T47D (cell line): ENCODE results near the gene CSKMT.
A peak's percentile ranks its signal among the peaks of the same experiment; 100 is the strongest.
"Not testable (repeated sequence)": the region's sequence is repeated elsewhere in the genome, so short reads cannot be mapped to it uniquely, and the experiment has no call there.

Experiments used
- DNase-seq, 2 experiments: peaks; one replicate each; pipeline versions ENCODE4 v3.0.0 to v3.0.0-alpha.2; 2011 to 2012; ENCODE audit warnings: low read depth in 1 of 2, low spot score in 1 of 2
- JUND ChIP-seq: IDR thresholded peaks from 2 replicates; pipeline ENCODE4 v1.6.1; 2012; ENCODE audit warnings: low read depth
- in situ Hi-C: cut with HindIII; loops from 2 replicates; pipeline ENCODE4 v1.10.0; 2016; ENCODE audit warnings: low sequenced_read_pairs, low pct_unique_long_range_greater_than_20kb

The CSKMT gene

DNA sequence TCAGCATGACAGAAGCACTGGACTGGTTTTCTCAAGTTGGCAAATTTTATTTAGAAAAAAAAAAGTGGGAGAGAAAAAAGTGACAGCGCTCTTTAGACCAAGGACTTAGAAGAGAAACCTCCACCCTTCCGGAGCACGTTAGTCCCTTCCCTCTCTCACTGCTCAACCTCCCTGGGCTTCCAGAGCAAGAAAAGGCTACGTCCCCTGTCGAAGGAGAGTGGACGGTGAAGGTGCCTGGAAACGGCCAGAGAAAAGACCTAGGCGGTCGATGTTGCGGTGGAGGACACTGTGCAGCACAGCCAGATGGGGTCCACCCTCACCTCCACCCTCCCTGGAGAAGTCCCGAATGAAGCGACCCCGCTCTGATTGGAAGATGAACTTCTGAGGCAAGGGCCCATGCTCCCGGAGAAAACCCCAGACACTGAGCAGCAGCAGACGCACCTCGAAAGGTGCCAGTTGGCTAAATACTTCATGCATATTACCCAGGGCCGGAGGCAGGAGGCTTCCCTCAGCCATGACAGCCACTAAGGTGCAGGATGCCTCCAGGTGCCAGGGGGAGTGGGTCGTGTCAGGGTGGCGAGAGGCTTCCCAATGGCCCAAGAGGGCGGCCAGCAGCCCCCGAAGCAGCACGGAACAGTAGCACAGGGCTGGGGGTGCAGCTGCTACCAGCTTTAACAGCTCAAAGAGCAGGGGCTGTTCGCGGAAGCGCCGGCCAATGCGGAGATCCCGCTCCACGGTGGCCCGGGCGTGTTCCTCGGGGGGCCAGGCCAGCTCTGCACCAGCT, 18.1 kb upstream of the CSKMT start:
- in situ Hi-C loops = no loop called here
- DNase-seq = no peak
- TF ChIP-seq JUND = no peak

DNA sequence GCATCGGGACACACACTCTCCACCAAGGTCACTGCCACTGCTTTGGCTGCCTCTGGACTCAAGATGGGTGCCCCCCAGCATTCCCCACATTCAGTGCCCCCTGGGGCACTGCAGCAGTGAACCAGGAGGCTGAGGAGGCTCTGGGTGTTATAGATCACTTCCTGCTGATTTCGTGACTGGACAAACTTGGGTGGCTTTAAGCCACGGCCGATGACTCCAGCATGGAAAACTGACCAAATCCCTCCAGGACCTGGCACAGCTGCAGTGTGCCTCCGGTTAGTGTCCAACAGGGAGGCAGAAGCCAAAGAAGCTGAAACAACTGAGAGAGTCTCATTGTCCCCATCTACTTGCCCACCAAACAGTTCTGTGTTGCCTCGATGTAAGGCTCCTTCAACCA, 17.5 kb upstream of the CSKMT start:
- TF ChIP-seq JUND = no peak
- in situ Hi-C loops = no loop called here
- DNase-seq = no peak

DNA sequence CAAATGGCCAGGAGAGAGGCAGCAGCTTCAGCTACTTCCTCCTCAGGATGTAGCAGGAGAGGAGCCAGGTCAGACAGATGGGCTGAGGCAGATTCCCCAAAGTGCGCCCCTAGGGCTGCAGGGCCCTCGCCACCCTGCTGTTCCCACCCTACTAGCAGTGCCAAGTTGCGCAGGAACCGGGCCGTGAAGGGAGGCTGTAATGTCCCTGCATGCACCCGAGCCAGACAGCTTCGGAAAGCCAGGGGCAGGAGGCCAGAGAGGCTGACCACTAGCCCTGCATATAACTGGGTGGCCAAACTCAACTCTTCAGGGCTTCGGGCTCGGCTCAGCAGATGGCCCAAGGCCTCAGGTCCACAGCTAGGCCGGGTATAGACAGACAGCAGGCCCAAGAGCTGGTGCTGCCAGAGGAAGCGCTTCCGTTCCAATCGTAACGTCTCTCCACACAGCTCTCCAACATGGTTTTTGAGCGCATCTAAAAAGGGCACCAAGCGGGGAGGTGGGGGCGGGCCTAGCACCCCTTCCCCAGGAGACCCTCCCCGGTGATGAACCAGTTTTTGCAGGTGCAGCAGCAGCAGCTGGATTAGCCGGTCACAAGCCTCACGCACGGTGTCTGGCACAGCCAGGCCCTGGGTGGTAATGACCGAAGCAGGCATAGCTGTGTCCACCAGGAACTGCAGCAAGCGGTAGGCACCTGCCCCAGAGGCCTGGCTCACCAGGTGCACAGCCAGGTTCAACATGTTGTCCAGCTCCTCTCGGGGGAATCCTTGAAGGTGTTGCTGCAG, 16.7 kb upstream of the CSKMT start:
- TF ChIP-seq JUND = no peak
- in situ Hi-C loops = no loop called here

DNA sequence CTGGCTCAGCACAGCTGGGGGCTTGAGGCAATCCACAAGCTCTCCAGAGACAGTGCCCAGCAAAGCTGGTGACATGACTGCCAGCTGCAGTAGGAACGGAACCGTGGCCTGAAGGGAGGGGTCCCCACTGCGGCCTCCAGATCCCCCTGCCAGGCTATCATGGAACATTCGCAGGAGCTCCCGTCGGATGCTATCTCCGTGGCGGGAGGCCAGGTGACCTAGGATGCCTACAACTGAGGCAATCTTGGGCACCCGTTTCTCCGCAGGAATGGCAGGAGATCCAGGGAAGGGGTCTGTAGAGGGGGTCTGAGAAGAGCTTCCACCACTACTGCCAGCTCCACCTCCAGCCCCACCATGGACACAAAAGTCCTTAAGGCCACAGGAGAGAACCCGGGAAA, 16.1 kb upstream of the CSKMT start:
- no peak for TF ChIP-seq JUND
- no peak for DNase-seq

More for the DNA sequence above, 16.7 kb upstream of the CSKMT start:
- DNase-seq = no peak

DNA sequence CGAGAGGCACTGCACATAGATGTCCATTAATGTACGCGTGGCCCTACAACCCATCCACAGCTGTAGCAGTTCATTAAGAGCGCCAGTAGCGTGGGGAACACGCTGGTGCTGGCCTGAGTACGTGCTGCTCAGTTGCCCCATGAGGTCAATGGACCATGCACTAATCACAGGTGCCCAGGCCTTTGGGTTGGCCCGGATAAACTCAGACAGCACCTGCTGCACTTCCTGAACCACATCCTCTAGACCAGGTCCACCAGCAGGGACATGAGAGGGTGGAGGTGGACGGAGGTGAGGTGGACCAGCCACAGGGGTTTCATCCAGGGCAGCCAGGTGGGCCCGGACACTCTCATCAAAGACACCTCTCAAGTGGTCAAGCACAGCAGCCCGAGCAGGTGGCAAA, 15.6 kb upstream of the CSKMT start:
- DNase-seq = no peak
- TF ChIP-seq JUND = no peak
- in situ Hi-C loops = no loop called here

More for the DNA sequence above, 16.1 kb upstream of the CSKMT start:
- in situ Hi-C loops = no loop called here

DNA sequence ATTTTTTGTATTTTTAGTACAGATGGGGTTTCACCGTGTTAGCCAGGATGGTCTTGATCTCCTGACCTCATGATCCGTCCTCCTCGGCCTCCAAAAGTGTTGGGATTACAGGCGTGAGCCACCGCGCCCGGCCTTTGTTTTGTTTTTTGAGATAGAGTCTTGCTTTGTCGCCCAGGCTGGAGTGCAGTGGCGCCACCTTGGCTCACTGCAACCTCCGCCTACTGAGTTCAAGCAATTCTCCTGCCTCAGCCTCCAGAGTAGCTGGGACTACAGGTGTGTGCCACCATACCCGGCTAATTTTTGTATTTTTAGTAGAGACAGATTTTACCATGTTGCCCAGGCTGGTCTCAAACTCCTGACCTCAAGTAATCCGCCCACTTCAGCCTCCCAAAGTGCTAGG, 14.8 kb upstream of the CSKMT start:
- in situ Hi-C loops, DNase-seq: not testable (repeated sequence)

DNA sequence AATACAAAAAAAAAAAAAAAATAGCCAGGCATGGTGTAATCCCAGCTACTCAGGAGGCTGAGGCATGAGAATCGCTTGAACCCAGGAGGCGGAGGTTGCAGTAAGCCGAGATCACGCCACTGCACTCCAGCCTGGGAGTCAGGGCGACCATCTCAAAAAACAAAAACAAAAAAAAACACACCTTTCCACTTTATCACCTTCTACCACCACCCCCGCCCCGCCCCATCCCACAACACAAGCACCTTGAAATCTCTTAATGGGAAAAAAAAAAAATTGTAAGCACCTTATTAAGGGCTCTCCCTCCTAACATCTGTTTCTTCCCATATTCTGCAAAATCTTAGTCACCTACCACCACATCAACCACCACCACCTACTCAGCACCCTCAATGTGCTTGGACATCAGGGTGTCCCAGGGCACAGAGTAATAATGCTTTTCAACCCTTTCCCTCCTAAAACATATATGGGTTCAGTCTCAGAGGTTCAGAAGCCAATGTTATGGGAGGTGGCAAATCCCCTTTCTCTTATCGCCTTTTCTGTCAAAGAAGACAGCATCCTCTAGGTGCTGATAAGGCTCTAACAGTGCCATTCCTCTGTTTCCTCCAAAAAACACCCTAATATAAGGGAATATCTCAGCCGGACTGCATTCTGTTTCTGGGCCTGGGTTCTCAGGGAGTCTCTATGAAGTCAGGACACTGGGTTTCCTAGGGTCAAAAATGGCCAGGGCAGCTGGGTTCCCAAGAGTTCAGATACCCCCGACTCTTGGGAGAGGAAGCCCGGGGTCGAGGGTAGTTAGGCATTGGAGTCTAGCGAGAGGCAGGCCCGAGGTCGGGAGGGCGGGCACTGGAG, 12.7 kb upstream of the CSKMT start:
- in situ Hi-C loops = no loop called here
- no peak for DNase-seq
- no peak for TF ChIP-seq JUND

DNA sequence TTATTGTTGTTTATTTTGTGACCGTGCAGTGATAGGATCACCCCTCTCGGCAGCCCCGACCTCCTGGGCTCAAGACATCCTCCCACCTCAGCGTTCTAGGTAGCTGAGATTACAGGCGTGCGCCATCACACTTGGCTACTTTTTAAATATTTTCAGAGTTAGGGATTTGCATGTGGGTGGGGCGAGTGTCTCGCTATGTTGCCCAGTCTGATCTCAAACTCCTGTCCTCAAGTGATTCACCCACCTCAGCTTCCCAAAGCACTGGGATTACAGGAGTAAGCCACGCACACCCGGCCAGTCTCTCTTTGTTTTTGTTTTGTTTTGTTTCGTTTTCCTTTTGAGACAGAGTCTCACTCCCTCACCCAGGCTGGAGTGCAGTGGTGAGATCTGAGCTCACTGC, 10.8 kb upstream of the CSKMT start:
- no peak for DNase-seq
- in situ Hi-C loops = no loop called here
- TF ChIP-seq JUND = no peak

DNA sequence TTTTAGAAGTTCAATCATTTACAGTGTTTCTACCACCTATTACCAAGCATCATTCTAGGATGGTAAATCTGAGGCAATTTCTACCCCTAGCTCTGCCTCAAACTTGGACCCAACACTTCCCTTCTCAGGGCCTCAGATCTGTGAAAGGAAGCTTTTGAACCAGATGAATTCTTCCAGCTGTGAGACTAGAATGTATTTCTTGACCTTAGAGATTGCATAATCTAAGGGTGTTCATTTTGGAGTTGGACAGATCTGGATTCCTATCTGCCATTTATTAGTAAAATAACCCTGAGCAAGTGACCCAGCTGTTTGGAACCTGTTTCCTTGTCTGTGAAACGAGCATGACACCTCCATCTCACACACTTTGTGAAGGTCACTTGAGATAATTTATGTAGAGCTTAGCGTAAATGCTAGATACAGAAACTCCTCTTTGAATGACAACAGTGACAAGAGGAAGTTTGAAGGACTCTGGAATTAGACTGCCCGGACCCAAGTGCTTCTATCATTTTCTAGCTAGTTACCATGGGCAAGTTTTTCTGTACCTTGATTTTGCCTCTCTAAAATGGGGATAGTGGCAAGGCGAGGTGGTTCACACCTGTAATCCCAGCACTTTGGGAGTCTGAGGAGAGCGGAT, 8.2 kb upstream of the CSKMT start:
- DNase-seq = no peak
- no peak for TF ChIP-seq JUND
- in situ Hi-C loops = no loop called here

DNA sequence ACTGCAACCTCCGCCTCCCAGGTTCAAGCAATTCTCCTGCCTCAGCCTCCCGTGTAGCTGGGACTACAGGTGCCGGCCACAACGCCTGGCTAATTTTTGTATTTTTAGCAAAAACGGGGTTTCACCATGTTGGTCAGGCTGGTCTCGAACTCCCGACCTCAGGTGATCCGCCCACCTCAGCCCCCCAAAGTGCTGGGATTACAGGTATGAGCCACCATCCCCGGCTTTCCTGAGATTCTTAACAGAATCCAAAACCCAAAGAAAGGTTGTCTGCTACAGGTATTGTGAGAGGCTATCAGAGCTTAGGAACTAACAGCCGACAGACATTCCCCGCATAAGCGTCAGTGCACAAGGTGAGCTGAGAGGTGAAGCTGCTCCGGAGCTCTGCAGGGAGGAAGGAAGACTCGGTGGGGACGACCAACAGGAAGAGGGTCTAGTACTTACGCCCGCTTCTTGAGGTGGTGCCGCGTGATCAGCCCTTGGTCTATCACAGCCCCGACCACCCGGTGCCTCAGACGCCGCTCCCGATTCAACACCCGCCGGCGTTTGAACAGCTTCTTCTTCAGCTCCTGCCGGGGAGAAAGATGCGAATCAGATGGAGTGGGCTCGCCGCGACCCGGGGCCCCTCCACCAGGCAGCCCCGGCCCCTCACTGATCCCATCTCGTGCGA, 572 bp upstream of the CSKMT start:
- peak; percentile 69 to 86 for DNase-seq
- no peak for TF ChIP-seq JUND
- in situ Hi-C loops = no loop called here

DNA sequence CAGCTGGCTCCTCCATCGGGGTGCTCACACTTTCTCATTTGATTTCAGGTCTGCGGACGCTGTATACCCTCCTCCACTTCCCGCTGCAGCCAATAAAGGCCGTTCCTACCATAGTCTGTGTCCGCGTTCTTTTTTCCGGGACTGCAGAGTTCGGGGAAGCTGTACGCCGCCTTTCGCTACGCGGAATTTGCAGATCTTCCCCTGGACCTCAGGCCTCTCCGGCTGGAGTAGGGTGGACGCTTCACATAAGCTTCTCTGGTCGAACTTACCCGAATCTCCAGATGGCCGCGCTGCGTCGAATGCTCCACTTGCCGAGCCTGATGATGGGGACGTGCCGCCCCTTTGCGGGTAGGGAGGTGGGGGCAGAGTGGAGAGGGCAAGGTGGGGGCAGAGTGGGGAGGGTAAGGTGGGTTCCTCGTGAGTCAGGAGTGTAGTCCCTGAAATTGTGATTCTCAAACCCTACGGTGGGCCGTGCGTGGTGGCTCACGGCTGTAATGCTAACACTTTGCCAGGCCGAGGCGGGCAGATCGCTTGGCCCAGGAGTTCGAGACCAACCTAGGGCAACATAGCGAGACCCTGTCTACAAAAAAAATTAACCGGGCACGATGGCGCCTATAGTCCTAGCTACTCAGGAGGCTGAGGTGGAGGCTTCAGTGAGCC, 617 bp downstream of the CSKMT start:
- no peak for TF ChIP-seq JUND
- DNase-seq = peak; percentile 44 to 71
- in situ Hi-C loops = no loop called here
